Measurements from ENCODE around the gene BTNL3.
"Not testable (repeated sequence)": the region's sequence is repeated elsewhere in the genome, so short reads cannot be mapped to it uniquely, and the experiment has no call there.

Gene BTNL3

GRCh38 chr5:181042036-181042713, 53.5 kb downstream of the BTNL3 start:
- no peak for DNase-seq (ENCODE audit: low spot score)
- TF ChIP-seq CTCF (IDR thresholded peaks at IDR 0.05; ENCODE audit: borderline replicate concordance, control extremely low read depth, extremely low read depth, insufficient read depth, missing control alignments) = no peak
- in situ Hi-C loops (cut with MboI; ENCODE audit: low sequenced_read_pairs, unreplicated experiment) = no loop called here

DNA sequence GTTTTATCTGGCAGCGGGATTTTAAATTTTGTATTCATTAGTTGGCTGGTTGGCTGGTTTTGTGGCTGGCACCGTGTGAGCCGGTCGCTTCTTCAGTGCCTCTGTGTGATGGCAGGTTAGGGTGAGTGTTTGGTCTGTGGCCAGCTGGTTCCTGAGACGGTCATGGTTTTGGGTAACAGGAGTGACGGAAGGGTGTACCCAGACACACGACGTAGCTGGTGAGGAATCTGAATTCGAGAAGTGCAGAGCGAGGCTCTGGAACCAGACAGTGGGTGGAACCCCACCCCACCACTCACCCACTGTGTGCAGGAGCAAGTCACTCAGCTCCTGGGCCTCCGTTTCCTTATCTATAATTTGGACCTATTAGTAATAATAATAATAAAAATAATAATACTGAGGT, 54.1 kb downstream of the BTNL3 start:
- in situ Hi-C loops (cut with MboI; ENCODE audit: low sequenced_read_pairs, unreplicated experiment) = no loop called here
- no peak for TF ChIP-seq CTCF (IDR thresholded peaks at IDR 0.05; ENCODE audit: borderline replicate concordance, control extremely low read depth, extremely low read depth, insufficient read depth, missing control alignments)
- DNase-seq (ENCODE audit: low spot score) = no peak

DNA sequence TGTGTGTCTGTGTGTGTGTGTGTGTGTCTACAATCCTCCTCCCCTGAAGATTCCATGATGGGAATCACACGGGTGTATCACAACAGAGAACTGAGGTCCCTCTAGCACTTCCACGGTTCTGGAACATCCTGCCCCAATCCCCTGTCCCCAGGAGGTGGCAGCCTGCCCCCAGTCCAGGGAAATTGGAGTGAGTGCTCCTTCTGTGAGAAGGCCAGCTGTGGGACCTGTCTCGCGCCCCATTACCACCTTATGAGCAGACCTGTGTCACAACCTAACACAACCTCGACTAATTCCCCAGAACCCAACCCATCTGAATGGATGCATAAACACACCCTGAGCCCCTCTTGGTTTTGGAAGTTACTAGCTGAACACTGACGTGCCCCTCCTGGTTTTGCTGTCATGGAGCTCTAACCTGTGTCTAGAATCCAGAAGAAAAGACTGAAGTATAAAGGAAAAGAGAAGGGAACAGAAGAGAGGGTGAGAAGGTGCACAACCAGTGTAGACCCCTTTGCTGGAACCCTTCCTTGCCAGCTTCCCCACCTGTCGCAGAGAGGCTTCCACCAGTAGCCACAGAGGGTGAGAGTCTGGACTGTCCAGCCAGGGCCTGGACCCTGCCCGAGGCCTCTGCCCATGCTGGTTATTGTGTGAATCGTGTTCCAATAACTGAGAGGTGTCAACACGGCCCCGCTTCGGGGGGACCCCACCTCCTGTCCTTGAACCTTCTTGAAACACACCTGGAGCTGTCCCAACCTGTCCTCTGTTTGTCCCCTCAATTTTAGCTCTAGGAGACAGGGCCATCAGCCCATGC, 54.8 kb downstream of the BTNL3 start:
- TF ChIP-seq CTCF (IDR thresholded peaks at IDR 0.05; ENCODE audit: borderline replicate concordance, control extremely low read depth, extremely low read depth, insufficient read depth, missing control alignments) = no peak
- in situ Hi-C loops (cut with MboI; ENCODE audit: low sequenced_read_pairs, unreplicated experiment) = no loop called here
- no peak for DNase-seq (ENCODE audit: low spot score)

DNA sequence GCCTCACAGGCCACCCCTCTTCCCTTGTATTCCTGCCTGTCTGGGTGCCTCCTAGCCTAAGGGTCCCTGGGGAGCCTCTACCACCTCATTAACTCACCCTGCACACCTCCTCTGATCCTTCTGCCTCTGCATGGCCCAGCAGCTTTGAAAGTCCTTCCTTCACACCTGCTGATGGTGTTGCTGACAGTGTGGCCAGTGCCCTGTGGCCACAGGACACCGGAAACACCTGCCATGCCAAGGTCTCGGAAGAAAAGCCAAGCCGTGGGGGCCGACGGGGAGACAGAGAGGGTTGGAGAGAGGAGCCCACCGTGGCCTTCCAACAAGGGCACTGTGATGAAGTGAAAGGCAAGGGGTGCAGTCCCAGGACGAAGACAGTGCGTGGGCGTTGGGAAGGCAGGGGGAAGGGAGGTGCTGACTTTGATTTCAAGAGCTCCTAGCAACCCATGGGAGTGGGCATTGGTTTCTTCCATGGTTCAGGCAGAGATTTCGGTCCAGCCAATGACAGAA, 55.5 kb downstream of the BTNL3 start:
- in situ Hi-C loops (cut with MboI; ENCODE audit: low sequenced_read_pairs, unreplicated experiment) = no loop called here
- TF ChIP-seq CTCF (IDR thresholded peaks at IDR 0.05; ENCODE audit: borderline replicate concordance, control extremely low read depth, extremely low read depth, insufficient read depth, missing control alignments) = no peak
- no peak for DNase-seq (ENCODE audit: low spot score)

- no peak for TF ChIP-seq CTCF (IDR thresholded peaks at IDR 0.05; ENCODE audit: borderline replicate concordance, control extremely low read depth, extremely low read depth, insufficient read depth, missing control alignments)
- no peak for DNase-seq (ENCODE audit: low spot score)
- in situ Hi-C loops (cut with MboI; ENCODE audit: low sequenced_read_pairs, unreplicated experiment) = no loop called here
Observed at GRCh38 chr5:181044662-181045305, 56.1 kb downstream of the BTNL3 start.

- TF ChIP-seq CTCF (IDR thresholded peaks at IDR 0.05; ENCODE audit: borderline replicate concordance, control extremely low read depth, extremely low read depth, insufficient read depth, missing control alignments) = no peak
- in situ Hi-C loops (cut with MboI; ENCODE audit: low sequenced_read_pairs, unreplicated experiment) = no loop called here
- DNase-seq (ENCODE audit: low spot score) = no peak
Observed at GRCh38 chr5:181045316-181045715, 56.7 kb downstream of the BTNL3 start.

DNA sequence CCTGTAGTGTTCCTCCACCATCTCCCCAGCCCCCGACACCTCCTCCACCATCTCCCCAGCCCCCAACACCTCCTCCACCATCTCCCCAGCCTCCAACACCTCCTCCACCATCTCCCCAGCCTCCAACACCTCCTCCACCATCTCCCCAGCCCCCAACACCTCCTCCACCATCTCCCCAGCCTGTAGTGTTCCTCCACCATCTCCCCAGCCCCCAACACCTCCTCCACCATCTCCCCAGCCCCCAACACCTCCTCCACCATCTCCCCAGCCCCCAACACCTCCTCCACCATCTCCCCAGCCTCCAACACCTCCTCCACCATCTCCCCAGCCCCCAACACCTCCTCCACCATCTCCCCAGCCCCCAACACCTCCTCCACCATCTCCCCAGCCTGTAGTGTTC, 57.2 kb downstream of the BTNL3 start:
- DNase-seq (ENCODE audit: low spot score); in situ Hi-C loops (cut with MboI; ENCODE audit: low sequenced_read_pairs, unreplicated experiment): not testable (repeated sequence)
